ENCODE data around the gene MRC2.

- TF ChIP-seq CTCF (conservative IDR thresholded peaks at IDR 0.05; ENCODE audit: low read depth, low read length) (no peak), EZH2 (IDR thresholded peaks at IDR 0.05; ENCODE audit: borderline replicate concordance, low read depth, low read length, poor library complexity, severe bottlenecking) (no peak)
Observed at GRCh38 chr17:62599964-62600657, 27.4 kb upstream of the MRC2 start.
